HG03432 (cell line): ENCODE measurements around the gene OR12D1.
"Not testable (repeated sequence)": the region's sequence is repeated elsewhere in the genome, so short reads cannot be mapped to it uniquely, and the experiment has no call there.

Experiments
- ATAC-seq: cut with Tn5 transposase; IDR thresholded peaks from one replicate; pipeline ENCODE4 v1.9.1; 2021; ENCODE audit warnings: mild to moderate bottlenecking, moderate library complexity; ENCODE audit not compliant: unreplicated experiment

The OR12D1 gene

DNA sequence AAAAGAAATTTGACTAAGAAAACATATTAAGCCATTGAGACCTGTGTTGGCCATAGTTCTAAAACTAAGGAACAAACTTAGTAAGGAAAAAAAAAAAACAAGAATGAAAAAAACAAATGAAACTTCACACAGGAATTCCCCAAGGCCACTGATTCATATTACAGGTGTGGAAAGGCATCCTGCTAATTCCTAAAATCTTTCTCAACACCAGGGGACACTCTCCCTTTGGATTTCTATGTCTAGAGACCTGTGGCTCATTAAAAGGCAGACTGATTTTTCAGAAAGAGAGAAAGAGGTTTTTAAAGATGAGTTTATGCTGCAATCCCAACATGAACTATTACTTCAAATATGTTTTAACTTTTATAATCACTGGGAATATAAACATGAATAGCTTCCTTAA is at the start of gene OR12D1:
Gene OR12D1 (plus strand): TSS at position 341 of the 400 bp plus-strand sequence.
- no peak for ATAC-seq

DNA sequence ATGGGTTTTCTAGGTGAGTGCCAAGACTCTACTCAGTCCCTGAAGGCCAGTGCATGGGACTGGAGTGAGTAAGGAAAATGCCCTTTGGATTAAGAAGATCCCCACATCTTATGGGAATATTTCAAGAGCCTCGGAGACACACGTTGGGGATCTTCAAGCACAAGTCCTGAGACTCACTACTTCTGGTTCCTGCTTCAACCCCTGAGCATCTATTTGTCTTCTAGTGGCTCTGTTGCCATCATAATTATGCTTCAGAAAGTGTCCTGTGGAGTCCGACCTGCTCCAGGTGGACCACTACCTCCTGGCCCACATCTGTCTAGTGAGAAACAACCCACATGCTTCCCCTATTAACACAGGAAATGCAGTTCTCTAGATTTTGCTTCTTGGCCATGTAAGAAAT is 46.0 kb upstream of the OR12D1 start, which contains the start of gene OR5V1:
Gene OR5V1 (minus strand): TSS at position 101 of the 400 bp plus-strand sequence. CDS start 12,670 bp downstream, outside the sequence.
- ATAC-seq: no peak

DNA sequence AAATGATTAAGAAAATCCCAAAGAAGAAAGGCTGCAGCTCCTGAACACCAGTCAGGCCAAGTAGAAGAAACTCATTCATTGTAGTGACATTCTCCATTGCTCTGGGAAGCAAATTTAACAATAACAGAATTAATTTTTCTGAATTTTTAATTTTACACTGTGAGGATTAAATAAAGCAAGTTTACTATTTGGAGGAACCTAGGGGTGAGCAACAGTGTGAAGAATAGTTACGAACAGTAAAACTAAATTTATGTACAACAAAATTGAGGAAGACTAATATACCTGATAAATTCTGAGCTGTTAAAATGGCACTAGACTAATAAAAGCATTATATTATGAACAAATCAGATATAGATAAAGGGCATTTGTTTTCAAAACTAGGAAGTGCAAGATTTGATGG is 39.5 kb upstream of the OR12D1 start, which contains the start of gene OR12D3:
Gene OR12D3 (minus strand): TSS at position 101 of the 400 bp plus-strand sequence. CDS start 4 bp downstream, at position 97.
- ATAC-seq: no peak

DNA sequence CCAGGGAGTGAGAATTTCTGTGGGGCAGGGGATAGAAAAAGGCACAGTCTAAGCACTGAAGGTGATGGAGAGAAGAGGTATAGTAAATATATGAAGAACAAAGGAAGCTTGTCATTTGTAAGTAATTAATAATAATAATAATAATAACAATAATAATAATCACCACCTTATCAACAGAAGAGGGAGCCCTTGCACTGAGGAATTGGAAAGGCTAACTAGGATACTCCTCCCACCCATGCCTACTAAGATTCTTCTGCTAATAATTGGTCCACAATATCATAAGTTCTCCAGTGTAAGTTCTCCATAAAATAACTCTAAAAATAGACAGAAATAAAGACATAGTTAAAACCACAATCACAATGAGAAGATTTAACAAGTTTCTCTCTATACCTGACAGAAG is 38.7 kb upstream of the OR12D1 start:
- no peak for ATAC-seq

DNA sequence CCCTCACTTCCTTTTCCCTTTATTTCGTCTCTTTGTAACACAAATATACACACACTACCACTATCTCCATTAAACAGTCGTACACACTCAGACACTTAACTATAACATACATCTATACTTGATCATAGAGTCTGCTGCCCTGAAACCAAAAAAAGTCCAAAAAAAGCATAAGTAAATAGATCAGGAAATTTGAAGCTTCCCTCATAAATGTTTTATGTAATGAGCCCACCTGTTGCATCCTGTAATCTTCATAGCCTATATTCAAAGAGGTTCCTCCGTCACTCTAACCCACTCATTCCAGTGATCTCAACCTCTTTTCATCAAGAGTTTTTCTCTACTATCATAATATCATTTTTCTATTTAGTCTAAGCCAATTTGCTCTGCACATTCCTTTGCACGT is 26.2 kb upstream of the OR12D1 start:
- ATAC-seq: no peak

DNA sequence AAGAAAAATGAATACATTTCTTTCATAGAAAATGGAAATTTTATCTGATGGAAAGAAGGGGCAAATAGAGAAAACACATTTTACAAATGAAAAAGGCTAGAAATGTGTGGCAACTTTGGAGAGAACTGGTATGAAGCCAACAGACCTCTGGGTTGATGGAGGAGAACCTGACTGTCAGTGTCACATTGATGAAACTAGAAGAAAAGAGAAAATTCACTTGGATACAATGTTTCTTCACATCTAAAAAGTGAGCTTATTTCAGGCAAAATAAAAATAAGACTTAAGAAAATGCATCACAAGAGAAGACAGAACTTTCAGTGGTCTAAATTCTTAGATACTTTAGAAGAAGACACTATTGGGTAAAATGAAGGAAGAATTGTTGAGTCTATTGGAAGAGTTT is 19.4 kb upstream of the OR12D1 start, which contains the start of gene OR12D2:
Gene OR12D2 (plus strand): TSS at position 301 of the 400 bp plus-strand sequence. CDS start 1,069 bp downstream, outside the sequence.
- ATAC-seq: no peak

DNA sequence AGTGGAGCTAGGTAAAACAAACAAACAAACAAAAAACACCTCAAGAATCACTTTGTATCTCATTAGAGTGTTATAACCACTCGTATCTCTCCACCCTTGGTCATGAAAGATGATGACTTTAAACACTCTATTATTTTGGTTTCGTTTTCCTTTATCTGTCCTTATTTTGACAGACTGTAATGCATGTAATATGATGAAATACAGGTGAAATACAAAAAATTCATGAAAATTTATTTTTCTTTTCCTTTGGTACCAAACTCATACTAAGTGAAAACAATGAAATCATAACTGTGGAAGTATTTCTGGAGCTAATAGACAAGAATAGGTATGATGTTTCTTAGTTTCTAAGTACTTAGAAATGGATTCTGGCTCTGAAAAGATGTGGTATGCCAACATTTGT is 15.2 kb upstream of the OR12D1 start:
- ATAC-seq: no peak

DNA sequence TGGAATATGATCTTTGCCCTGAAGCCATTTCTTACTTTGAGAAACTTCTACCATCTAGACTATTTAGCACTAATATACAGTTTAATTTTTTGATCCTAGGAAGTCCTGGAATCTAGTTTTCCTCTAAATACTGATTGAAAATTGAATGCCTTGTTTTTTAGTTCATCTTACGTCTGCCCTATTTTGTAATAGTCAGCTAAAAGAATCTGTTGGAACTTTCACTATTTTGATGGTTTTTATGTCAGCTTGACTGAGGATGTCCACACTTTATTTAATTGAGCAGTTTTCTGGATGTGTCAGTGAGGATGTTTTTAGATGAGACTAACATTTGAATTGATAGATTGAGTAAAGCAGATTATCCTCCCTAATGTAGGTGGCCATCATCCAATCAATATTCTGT is 10.9 kb upstream of the OR12D1 start:
- no peak for ATAC-seq

DNA sequence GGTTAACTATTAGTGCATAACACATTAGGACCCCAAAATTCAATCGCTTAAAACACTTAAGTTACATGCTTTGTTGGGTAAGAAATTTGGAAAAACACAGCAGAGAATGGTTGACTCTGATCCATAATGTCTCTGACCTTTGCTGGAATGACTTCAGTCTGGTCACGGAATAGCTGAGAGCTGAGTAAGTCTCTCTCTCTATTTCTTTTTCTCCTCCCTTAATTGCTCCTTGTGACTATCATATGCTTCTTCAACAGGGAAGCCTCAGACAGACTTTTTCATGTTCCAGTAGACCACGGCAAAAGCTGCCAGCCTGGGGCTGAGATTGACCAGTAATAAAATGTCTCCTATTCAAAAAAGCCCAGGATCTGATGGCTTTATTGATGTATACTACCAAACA is 4.8 kb downstream of the OR12D1 start:
- ATAC-seq: no peak

DNA sequence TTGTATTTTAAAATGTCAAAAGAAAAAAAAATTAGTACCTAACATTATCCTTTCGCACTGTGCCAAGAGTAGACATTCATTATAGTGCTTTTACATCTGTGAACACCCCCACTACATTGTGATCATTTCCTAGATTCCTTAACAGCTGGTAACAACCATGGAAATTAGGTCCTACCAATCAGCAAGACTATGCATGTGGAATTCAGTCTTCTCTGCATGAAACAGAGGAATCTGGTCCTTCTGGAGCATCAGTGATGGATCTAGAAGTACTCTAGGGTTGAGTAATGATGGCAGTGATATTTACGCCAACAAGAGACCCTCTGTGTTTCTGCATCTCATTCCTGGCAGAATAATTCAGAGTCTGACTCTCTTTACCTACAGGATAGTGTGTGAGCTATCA is 9.4 kb downstream of the OR12D1 start:
- ATAC-seq: no peak

DNA sequence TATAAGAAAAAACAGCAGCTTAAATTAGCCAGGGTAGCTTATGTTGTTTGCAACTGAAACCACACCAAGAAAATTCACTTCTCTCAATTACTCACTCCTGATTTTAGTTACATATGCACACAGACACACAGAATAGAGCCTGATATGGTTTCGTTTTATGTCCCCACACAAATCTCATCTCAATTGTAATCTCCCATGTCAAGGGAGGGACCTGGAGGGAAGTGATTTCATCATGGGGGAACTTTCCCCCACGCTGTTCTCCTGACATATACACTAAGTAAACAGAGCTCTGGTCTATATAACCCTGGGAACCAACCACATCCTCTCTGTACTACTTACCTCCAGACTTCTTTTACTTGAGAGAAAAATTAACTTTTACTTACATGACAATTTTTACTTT is 9.8 kb downstream of the OR12D1 start:
- no peak for ATAC-seq

DNA sequence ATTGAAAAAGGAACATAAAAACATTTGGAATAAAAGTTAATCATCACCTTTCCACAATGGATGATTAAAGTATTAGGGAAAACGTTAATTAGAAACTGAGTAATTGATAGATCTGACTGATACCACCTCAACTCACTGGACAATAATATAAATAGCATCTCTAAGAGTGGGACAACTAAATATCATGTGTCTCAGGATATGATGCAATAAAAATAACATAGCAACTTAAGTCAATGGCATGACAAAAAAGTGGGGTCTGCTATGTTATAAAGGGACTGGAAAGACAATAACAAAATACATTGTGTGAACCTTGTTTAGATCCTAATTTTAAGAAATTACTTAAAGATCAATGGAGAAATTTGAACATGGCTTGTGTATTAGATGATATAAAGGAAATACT is 10.3 kb downstream of the OR12D1 start:
- ATAC-seq: no peak

DNA sequence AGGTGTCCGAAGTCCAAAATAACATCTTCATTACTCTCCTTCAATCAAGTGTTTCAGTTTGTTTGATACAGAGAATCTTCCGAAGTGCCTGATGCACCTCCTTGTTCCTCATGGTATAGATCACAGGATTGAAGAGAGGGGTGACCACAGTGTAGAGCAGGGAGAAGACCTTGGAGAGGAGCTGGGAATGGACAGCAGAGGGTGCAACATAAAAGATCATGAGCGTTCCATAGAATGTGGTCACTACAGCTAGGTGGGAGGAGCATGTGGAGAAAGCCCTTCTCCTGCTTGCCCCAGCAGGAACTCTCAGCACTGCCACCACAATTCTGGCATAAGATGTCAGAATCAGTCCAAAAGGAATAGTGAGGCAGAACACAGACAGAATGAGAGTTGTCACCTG is 11.9 kb downstream of the OR12D1 start:
- no peak for ATAC-seq

DNA sequence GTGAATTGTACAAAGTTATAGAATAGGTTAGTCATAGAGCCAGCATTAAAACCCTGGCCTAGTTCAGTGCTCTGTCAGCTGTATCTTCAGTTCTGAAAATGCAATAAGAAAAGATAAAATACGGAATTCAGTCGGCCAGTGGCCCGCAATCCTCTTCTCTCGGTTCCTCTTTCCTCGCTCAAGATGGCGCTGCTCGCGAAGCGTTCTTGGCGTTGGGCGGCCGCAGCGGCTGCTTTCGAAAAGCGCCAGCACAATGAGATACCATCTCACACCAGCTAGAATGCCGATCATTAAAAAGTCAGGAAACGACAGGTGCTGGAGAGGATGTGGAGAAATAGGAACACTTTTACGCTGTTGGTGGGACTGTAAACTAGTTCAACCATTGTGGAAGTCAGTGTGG is 22.0 kb downstream of the OR12D1 start:
- not testable (repeated sequence) for ATAC-seq

DNA sequence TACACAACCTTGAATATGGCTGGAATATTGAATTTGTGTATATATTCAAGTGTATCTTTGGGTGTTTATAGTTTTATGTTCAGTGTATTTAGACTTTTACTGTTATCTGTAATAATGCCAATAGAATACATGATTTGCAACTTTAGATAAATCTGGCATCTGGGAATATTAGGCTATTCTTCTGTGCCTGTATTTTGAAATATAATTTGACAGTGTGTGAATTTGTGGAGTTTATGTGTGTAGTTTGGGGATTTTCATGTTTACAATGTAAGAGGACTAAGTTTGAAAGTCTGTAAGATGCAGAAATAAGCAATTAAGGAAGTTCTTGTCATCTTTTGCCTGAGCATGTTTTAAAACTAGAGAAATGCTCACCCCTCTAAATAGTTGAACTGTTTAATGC is 24.3 kb downstream of the OR12D1 start, which contains the start of gene OR10C1:
Gene OR10C1 (plus strand): TSS at position 301 of the 400 bp plus-strand sequence. CDS start 710 bp downstream, outside the sequence.
- no peak for ATAC-seq

DNA sequence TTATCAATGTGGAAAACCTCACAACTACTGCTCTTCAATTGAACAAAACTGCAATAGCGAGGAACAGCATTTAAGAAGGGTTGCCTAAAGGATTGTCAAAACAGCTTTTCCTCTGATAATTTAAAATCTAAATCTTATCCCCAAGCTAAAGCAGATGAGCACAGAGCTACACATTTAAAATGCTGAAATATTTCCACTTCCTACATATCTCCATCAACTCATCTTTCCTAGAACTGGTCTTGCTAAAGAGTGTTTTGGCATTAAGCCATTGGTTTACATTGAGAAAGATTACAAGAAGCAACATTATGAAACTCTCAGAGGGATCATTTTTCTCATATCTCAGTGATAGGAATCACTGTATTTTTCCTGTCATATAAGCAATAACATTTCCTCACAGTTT is 28.0 kb downstream of the OR12D1 start:
- no peak for ATAC-seq

DNA sequence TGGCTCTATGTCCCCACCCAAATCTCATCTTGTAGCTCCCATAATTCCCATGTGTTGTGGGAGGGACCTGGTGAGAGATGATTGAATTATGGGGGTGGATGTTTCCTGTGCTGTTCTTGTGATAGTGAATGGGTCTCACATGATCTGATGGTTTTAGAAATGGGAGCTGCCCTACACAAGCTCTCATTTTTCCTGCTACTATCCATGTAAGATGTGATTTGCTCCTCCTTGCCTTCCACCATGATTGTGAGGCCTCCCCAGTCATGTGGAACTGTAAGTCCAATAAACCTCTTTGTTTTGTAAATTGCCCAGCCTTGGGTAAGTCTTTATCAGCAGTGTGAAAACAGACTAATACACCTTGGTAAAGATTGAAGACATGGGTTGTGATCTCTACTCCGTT is 29.3 kb downstream of the OR12D1 start:
- ATAC-seq: not testable (repeated sequence)

DNA sequence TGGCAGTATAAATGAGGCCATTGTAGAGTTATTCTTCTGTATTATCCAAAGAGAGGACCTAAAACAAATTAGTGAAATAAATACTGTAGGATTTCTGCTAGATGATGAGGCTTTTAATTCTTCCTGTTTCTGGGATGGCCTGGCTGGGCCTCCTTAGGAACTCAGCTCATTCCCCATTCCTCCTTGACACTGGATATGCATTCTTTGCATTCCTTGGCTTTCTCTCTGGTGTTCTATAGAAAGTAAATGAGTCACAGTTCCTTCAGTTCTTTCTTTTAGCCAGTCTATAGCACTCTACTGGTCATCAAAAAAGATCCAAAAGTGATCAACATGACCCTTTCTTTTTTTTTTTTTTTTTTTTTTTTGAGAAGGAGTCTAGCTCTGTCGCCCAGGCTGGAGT is 32.9 kb downstream of the OR12D1 start:
- ATAC-seq: no peak

DNA sequence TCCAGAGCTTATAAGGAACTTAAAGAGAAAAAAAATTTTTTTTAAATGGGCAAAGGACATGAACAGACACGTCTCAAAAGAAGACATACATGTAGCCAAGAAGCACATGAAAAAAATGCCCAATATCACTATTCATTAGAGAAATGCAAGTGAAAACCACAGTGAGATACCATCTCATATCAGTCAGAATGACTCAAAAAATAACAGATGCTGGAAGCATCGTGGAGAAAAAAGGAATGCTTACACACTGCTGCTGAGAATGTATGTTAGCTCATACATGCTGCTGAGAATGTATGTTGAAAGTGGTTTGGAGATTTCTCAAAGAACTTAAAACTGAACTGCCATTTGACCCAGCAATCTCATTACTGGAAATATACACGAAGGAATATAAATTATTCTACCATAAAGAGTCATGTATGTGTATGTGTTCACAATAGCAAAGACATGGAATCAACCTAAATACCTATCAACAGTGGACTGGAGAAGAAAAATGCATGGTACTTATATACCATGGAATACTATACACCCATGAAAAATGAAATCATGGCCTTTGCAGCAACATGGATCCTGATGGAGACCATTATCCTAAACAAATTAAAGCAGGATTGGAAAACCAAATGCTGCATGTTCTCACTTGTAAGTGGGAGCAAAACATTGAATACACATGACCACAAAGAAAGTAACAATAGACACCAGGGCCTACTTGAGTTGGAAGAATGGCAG is 36.9 kb downstream of the OR12D1 start:
- no peak for ATAC-seq

DNA sequence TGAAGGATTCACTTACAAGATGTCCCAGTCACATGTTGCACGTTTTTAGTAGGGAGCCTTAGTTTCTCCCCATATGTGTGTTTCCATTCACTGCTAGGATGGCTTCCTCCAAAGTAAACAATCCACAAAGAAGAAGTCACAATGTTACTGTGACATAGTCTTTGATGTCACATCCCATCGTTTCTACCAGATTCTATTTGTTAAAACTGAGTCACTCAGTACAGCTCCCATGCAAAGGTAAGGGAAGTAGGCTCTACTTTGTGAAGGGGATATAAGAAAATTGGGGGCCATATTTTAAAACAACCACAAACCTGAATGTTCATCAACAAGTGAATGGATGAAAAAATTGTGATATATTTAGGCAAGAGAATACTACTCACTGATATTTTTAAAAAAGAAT is 42.2 kb downstream of the OR12D1 start, which contains the start of the genes OR11A1 and OR2H1:
Gene OR11A1 (minus strand): TSS at position 101 of the 400 bp plus-strand sequence. CDS start 29,430 bp downstream, outside the sequence.
Gene OR2H1 (plus strand): TSS at position 185 of the 400 bp plus-strand sequence. CDS start 4,615 bp downstream, outside the sequence.
- no peak for ATAC-seq

DNA sequence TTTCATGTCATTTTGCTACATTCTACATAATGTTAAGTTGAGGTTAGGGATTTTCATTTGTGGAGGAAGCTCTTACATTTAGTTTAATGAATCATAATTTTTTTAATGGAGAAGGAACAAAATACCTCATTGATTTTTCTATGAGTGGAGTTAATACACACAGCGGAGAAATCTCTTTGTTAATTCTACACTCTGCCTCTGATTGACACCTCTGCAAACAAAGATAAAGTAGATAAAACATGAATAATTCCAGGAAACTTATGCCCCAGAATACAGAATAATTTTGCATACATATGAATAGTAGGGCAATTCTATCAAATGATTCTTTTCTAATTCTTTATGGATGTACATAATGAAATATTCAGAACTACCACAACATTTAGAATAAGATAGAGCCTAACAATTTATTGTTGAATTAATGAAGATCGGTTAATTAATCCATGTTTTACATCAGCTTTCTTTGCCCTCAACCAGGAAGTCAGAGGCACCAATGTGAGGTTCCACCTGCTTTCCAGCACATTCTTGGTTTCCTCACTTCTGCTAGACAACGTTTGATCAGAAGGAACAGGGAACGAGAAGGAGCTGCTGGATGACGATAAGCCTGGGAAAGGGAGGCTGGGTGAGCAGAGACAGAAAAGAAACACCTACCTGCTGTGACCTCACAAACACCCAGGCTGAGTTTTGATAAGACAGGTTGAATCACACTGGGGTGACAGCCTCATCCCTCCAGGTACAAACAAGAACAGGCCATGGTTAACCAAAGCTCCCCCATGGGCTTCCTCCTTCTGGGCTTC is 46.5 kb downstream of the OR12D1 start:
- ATAC-seq: no peak
